Pancreas (tissue), 10 donors: ENCODE measurements around the gene HRH2. TPM values are rescaled to one million over a fixed set of nuclear protein-coding genes. Genes with fewer than 3 reads are reported as not detected.

ENCODE experiments used
- ATAC-seq, 4 donors: fragments of 200-7000 bp; cut with Tn5 transposase; one replicate each; pipeline versions ENCODE4 v1.8.0 to v1.9.1; 2020; ENCODE audit warnings: mild to moderate bottlenecking in 4 of 4, moderate library complexity in 4 of 4
- DNase-seq, 6 donors: peaks; one replicate each; pipeline ENCODE4 v3.0.0-alpha.2; 2020
- FAIRE-seq: peaks from 2 replicates; lab custom pipeline; 2012; peaks lifted over from hg19 to GRCh38; lab: Jason Lieb, UNC
- H3K27ac ChIP-seq, 4 donors: fragments of 200-600 bp; sonication (generic); 1 replicate in 3 of 4; 2 replicates in 1 of 4; pipeline versions ENCODE4 v1.5.0 to v1.8.0; 2020
- H3K27me3 ChIP-seq, 4 donors: fragments of 200-600 bp; one replicate each; pipeline ENCODE4 v1.8.0; 2021
- H3K36me3 ChIP-seq, 3 donors: fragments of 200-600 bp; sonication (generic) in 1 of 3; one replicate each; pipeline versions ENCODE4 v1.5.0 to v1.8.0; 2020 to 2021
- H3K4me1 ChIP-seq, 3 donors: fragments of 200-600 bp; one replicate each; pipeline ENCODE4 v1.8.0; 2021
- H3K4me3 ChIP-seq, 4 donors: fragments of 200-600 bp; sonication (generic) in 2 of 4; one replicate each; pipeline versions ENCODE4 v1.5.0 to v1.8.0; 2020 to 2021
- H3K9me3 ChIP-seq, 4 donors: fragments of 200-600 bp; one replicate each; pipeline ENCODE4 v1.8.0; 2021
- WGBS, 2 donors: extraction: QIAGEN DNeasy Blood & Tissue Kit; methylation state at CpG; one replicate each; pipeline ENCODE4 v1.1.7; 2013; 5-methylcytosine and 5-hydroxymethylcytosine counted together
- intact Hi-C, 3 donors: fragments of 100-400 bp; cut with DNase I; formaldehyde crosslinking; loops; one replicate each; pipeline versions ENCODE4 v1.11.1 to v1.14.2; 2022
- polyA plus RNA-seq, 2 donors: library from polyadenylated mRNA; stranded (reverse); fragments of 200-250 nt; gene quantifications; one replicate each; pipeline ENCODE4 v1.2.3, GENCODE V29; 2013
- total RNA-seq, 6 donors: library from RNA; stranded (reverse); fragmentation: NEBNext Ultra II Directional in 4 of 6; extraction: Animal tissue kit (Norgen Biotek cat#: 25700) in 4 of 6; gene quantifications; one replicate each; pipeline versions ENCODE4 v1.2.1 to v1.2.4, GENCODE V29; 2021 to 2023
- TF ChIP-seq, protein P1 (sequence below), 4 donors: fragments of 200-600 bp; sonication (generic) in 3 of 4; IDR thresholded peaks; one replicate each; pipeline versions ENCODE4 v1.5.0 to v1.8.0; 2021; ENCODE audit warnings: antibody characterized with exemption in 4 of 4
- donor health status: healthy with polysubstance abuse.
- donor health status: DM: no; HTN: no; CAD: no; lungs with moderate emphysema.
- donor health status: DM: no; HTN: no; CAD: no.
- donor health status: control.
- donor health status: control.
- donor health status: Bipolar disorder and iron deficiency.
- donor health status: DM: yes; HTN: yes; CAD: no.
- donor health status: DM: no; HTN: no; CAD: no.
- donor health status: DM: no; HTN: no; CAD: no.
- donor health status: DM: yes; HTN: yes; CAD: no.

HRH2 gene
- total and polyA plus RNA-seq, 8 donors, result 0.05 to 1.4 (median 0.50) TPM

DNA sequence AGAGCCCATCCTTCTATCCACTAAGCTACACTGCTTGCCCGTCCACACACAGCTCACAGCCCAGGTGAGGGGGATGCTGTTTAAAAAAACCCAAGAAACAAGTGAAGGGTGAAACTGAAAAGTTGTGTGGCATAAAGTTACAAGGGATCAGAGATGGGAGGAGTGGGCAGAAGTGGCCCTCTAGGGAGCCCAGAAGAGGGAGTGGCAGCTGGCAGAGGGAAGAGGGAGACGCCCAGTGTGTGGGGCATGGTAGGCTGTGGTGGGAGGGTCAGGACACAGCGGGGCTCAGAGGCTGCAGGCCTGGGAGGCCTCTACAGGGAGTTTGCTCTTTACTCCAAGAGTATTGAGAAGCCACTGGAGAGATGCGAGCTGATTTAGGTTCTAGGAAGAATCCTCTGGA lies 30.1 kb upstream of the HRH2 start:
- no peak overlapping the region for H3K27ac ChIP-seq
- no peaks in the 10 kb centered on the region for H3K36me3 ChIP-seq
- no peaks in the 10 kb centered on the region for H3K4me1 ChIP-seq
- no peak for FAIRE-seq
- TF ChIP-seq, protein P1, sequence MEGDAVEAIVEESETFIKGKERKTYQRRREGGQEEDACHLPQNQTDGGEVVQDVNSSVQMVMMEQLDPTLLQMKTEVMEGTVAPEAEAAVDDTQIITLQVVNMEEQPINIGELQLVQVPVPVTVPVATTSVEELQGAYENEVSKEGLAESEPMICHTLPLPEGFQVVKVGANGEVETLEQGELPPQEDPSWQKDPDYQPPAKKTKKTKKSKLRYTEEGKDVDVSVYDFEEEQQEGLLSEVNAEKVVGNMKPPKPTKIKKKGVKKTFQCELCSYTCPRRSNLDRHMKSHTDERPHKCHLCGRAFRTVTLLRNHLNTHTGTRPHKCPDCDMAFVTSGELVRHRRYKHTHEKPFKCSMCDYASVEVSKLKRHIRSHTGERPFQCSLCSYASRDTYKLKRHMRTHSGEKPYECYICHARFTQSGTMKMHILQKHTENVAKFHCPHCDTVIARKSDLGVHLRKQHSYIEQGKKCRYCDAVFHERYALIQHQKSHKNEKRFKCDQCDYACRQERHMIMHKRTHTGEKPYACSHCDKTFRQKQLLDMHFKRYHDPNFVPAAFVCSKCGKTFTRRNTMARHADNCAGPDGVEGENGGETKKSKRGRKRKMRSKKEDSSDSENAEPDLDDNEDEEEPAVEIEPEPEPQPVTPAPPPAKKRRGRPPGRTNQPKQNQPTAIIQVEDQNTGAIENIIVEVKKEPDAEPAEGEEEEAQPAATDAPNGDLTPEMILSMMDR (IDR thresholded peaks at IDR 0.05), result no peak
- no peaks in the 10 kb centered on the region for H3K27me3 ChIP-seq
- no peaks in the 10 kb centered on the region for H3K9me3 ChIP-seq
- WGBS, 2 donors, result 80 to 83% methylated on average over 4 of the region's 4 CpGs
- H3K4me3 ChIP-seq, result no peak overlapping the region
- no peak for DNase-seq
- intact Hi-C loops, result no loop called here
- ATAC-seq, result no peak

DNA sequence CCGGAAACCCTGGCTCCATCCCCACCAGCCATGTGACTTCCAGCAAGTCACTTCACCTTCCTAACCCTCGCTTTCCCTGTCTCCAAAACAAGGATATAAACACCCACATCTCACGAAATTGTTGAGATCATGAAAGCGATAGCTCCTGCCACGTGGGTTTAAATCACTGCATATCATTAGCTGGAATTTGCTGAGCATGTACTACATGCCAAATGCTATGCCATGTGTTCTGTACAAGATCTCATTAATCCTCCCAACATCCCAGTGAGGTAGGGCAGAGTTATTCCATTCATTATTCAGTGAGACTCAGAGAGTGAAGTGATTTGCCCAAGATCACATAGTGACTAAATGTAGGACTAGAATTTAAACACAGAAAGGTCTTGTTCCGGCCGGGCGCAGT lies 29.2 kb upstream of the HRH2 start:
- Histone ChIP-seq H3K36me3 (no peaks in the 10 kb centered on the region), H3K4me3 (no peak overlapping the region), H3K27ac (no peak overlapping the region), H3K27me3 (no peaks in the 10 kb centered on the region), H3K4me1 (no peaks in the 10 kb centered on the region), H3K9me3 (no peaks in the 10 kb centered on the region)
- intact Hi-C loops, result no loop called here
- no peak for DNase-seq
- no peak for FAIRE-seq
- TF ChIP-seq, protein P1 (IDR thresholded peaks at IDR 0.05), result no peak
- 73 to 85% methylated on average over 8 of the region's 8 CpGs for WGBS, 2 donors
- no peak for ATAC-seq

DNA sequence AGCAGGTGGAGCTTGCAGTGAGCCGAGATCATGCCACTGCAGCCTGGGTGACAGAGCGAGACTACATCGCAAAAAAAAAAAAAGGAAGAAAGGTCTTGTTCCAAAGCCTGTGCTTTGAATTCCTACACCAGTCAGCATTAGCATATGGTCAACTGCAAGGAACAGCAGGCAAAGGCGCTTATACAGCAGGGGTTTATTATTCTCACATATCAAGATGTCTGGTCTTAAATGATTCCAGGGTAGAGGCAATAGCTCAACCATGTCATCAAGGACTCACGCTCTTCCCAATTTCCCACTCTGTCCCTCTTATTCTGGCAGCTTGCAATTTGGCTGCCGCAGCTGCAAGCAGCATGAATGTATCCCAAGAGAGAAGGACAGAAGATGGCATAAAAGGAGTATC lies 28.6 kb upstream of the HRH2 start:
- FAIRE-seq (no peak), DNase-seq (no peak)

DNA sequence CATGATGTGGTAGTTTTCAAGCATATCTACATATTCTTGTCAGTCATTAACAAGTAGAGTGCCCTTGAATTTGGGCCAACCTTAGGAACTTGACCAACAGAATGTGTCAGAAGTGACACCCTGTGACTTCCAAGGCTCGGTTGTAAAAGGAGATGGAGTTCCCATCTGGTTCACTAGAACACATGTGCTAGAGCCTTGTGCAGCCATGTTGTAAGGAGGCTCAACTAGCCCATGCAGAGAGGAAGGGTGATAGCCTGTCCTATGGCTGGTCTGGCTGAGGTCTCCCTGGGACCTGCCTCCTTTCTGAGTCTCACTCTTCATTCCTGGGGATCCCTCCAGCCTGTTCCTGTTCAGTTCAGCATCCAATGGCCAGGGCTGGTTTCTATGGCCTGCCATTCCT lies 28.1 kb upstream of the HRH2 start:
- no peak overlapping the region for H3K27ac ChIP-seq
- no peaks in the 10 kb centered on the region for H3K9me3 ChIP-seq
- H3K4me3 ChIP-seq, result no peak overlapping the region
- intact Hi-C loops, result no loop called here
- 34 to 58% methylated on average over 1 of the region's 1 CpG for WGBS, 2 donors
- ATAC-seq (no peak), DNase-seq (no peak), FAIRE-seq (no peak)
- no peaks in the 10 kb centered on the region for H3K4me1 ChIP-seq
- no peaks in the 10 kb centered on the region for H3K27me3 ChIP-seq
- H3K36me3 ChIP-seq, result no peaks in the 10 kb centered on the region
- TF ChIP-seq, protein P1 (IDR thresholded peaks at IDR 0.05), result no peak

More for the DNA sequence above, 28.6 kb upstream of the HRH2 start:
- intact Hi-C loops, result no loop called here
- Histone ChIP-seq H3K4me1 (no peaks in the 10 kb centered on the region), H3K27me3 (no peaks in the 10 kb centered on the region), H3K9me3 (no peaks in the 10 kb centered on the region), H3K27ac (no peak overlapping the region), H3K36me3 (no peaks in the 10 kb centered on the region), H3K4me3 (no peak overlapping the region)
- ATAC-seq, result no peak
- TF ChIP-seq, protein P1 (IDR thresholded peaks at IDR 0.05), result no peak
- WGBS, 2 donors, result 72 to 77% methylated on average over 6 of the region's 6 CpGs

DNA sequence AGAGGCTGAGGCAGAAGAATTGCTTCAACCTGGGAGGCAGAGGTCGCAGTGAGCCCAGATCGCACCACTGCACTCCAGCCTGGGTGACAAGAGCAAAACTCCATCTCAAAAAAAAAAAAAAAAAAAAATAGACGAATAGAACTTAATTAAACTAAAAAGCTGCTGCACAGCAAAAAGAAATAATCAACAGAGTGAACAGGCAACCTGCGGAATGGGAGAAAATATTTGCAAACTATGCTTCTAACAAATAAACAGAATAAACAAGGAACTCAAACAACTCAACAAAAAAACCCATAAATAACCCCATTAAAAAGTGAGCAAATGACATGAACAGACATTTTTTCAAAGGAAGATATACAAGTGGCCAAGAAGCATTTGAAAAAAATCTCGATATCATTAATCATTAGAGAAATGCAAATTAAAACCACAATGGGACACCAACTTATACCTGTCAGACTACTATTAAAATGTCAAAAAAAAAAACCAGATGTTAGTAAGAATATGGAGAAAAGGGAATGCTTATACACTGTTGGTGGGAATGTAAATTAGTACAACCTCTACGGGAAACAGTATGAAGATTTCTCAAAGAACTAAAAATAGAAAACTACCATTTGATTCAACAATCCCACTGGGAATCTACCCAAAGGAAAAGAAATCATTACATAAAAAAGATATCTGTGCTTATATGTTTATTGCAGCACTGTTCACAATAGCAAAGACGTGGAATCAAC lies 21.9 kb upstream of the HRH2 start:
- Histone ChIP-seq H3K27me3 (no peaks in the 10 kb centered on the region), H3K9me3 (no peaks in the 10 kb centered on the region), H3K36me3 (no peaks in the 10 kb centered on the region), H3K4me3 (no peak overlapping the region), H3K4me1 (no peaks in the 10 kb centered on the region), H3K27ac (no peak overlapping the region)
- ATAC-seq (no peak), FAIRE-seq (no peak), DNase-seq (no peak)
- TF ChIP-seq, protein P1 (IDR thresholded peaks at IDR 0.05), result no peak
- intact Hi-C loops, result no loop called here
- 59 to 71% methylated on average over 7 of the region's 7 CpGs for WGBS, 2 donors
